ENCODE measurements around the gene CDKL4.

- no peak for TF ChIP-seq CTCF (conservative IDR thresholded peaks at IDR 0.05 in 1 of 2, IDR thresholded peaks at IDR 0.05 in 1 of 2; ENCODE audit: extremely low read depth in 1 of 2, insufficient read depth in 1 of 2, low read depth in 1 of 2, low read length in 2 of 2)
- TF ChIP-seq EZH2 (IDR thresholded peaks at IDR 0.05; ENCODE audit: borderline replicate concordance, low read length), result no peak
Observed at GRCh38 chr2:39178756-39179155, 65.0 kb downstream of the CDKL4 start.

All from mammary epithelial cell (primary cell).